Daoy (cell line): Measurements from ENCODE around the gene CENPN. TPM values are rescaled to one million over a fixed set of nuclear protein-coding genes. Genes with fewer than 3 reads are reported as not detected.

ENCODE experiments used
- DNase-seq: peaks from one replicate; pipeline ENCODE4 v3.0.0-alpha.2; 2015; ENCODE audit warnings: low read depth
- total RNA-seq: library from RNA; depleted of rRNA; stranded (reverse); fragments of >200 nt; shearing (Covaris generic); gene quantifications from 2 replicates; pipeline ENCODE4 v1.2.3, GENCODE V29; 2014

CENPN gene
- total RNA-seq, 1 experiment from 2014 or later: 103 TPM

GRCh38 chr16:81029930-81030604 lies 23.1 kb downstream of the CENPN start:
- no peak for DNase-seq

- DNase-seq: peak; percentile 89
These were observed 28.5 kb downstream of the CENPN start, which contains the start of gene ATMIN for GRCh38 chr16:81035398-81035974. Gene ATMIN, plus strand, starts transcription at chr16:81035842. Its CDS starts 29 bp downstream, at chr16:81035871.

- DNase-seq: peak; percentile 35
These were observed 29.1 kb downstream of the CENPN start for GRCh38 chr16:81035975-81036750.

- peak; percentile 2 for DNase-seq
These were observed 29.8 kb downstream of the CENPN start for GRCh38 chr16:81036751-81037350.

- DNase-seq: no peak
These were observed 33.1 kb downstream of the CENPN start for GRCh38 chr16:81040131-81040530.

- DNase-seq: no peak
These were observed 33.8 kb downstream of the CENPN start for GRCh38 chr16:81040842-81041241.

- DNase-seq: no peak
These were observed 34.7 kb downstream of the CENPN start for GRCh38 chr16:81041696-81042095.

GRCh38 chr16:81042821-81043220 lies 35.8 kb downstream of the CENPN start:
- DNase-seq: no peak

GRCh38 chr16:81053761-81054160 lies 46.7 kb downstream of the CENPN start:
- no peak for DNase-seq

- DNase-seq: no peak
These were observed 53.7 kb downstream of the CENPN start for GRCh38 chr16:81060576-81061306.

- DNase-seq: no peak
These were observed 54.3 kb downstream of the CENPN start for GRCh38 chr16:81061307-81061640.

- no peak for DNase-seq
These were observed 55.0 kb downstream of the CENPN start for GRCh38 chr16:81061871-81062608.

GRCh38 chr16:81066681-81067080 lies 59.7 kb downstream of the CENPN start:
- DNase-seq: no peak

- DNase-seq: no peak
These were observed 60.2 kb downstream of the CENPN start for GRCh38 chr16:81067166-81067565.

- DNase-seq: no peak
These were observed 62.0 kb downstream of the CENPN start for GRCh38 chr16:81069063-81069462.

- no peak for DNase-seq
These were observed 64.0 kb downstream of the CENPN start for GRCh38 chr16:81070979-81071378.

- peak; percentile 7 for DNase-seq
These were observed 64.8 kb downstream of the CENPN start for GRCh38 chr16:81071805-81072204.

- no peak for DNase-seq
These were observed 66.7 kb downstream of the CENPN start for GRCh38 chr16:81073560-81074330.

GRCh38 chr16:81076566-81077075 lies 69.6 kb downstream of the CENPN start:
- peak; percentile 82 for DNase-seq
